ENCODE data around the gene SMR3A.

The SMR3A gene

GRCh38 chr4:70360460-70360859 lies at the start of gene SMR3A:
Gene SMR3A (plus strand): TSS chr4:70360760. CDS start chr4:70362116, 1,356 bp downstream.
- DNase-seq, result no peak

DNA sequence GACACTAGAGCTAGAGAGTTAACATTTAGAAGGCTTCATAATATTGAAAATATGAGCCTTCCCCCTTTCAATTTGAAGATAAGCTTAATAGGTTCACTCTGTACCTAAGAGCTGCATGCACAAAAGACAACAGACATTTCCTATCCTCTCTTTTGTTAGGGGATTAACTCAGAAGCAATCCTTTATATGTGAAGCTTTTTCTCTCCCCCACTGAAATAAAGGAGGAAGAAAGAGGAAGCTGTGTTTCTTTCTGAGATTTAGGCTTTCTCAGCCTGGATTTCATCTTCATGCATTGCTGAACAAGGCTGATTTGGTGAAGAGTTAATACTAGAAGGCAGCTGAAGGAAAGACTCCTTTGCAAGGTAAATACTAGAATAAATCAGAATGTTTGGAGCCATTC lies 46.8 kb upstream of the SMR3A start:
- no peak for DNase-seq

GRCh38 chr4:70315928-70316327 lies 44.6 kb upstream of the SMR3A start:
- no peak for DNase-seq

- no peak for DNase-seq
These were observed 34.5 kb upstream of the SMR3A start for GRCh38 chr4:70326052-70326451.

GRCh38 chr4:70334681-70335080 lies 25.9 kb upstream of the SMR3A start, which contains the start of gene CABS1:
Gene CABS1 (plus strand): TSS chr4:70334981. CDS start chr4:70335040, 59 bp downstream.
- no peak for DNase-seq

GRCh38 chr4:70336043-70336442 lies 24.5 kb upstream of the SMR3A start:
- DNase-seq, result no peak

DNA sequence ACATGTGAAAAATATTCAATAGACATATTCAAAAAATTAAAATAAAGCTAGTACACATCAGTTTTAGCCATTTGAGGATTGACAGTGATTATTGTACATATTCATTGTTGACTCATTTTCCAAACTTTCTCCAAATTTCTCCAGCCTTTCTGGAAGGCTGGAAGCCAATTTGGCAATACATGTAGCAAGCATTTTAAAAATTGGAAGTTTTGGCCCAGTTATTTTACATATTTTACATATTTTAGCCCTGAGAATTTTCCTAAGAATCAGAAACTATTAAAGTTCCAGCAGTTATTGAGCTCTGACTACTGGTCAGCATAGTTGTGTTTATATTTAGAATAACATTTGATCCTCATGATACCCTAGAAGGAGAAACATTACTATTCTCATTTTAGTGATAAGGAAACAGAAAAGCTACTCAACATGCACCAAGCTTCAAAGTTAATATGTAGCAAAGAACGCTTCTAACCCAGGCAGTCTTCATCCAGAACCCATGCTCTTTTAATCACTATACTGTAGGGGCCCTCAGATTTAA lies 22.6 kb upstream of the SMR3A start:
- DNase-seq, result no peak

- no peak for DNase-seq
These were observed 4.4 kb upstream of the SMR3A start for GRCh38 chr4:70356185-70356584.

GRCh38 chr4:70359115-70359661 lies 1.4 kb upstream of the SMR3A start:
- no peak for DNase-seq

DNA sequence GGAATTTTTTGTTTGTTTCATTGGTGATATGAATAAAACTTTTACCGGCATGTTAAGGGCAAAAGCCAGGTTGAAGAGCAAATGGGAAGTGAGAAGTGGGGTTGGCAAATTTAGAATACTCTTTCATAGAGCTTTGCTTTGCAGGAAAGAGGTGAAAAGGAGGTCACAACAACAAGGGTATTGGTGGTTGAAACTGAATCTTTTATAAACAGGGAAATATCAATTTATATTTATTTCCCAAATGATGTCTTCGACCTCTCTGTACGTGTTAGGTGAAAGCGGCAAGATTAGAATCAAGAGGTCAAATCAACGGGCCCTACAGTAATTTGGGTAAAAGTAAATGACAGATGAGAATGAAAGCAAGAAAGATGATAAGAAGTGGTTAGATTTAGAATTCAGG lies 3.4 kb downstream of the SMR3A start:
- DNase-seq, result no peak

DNA sequence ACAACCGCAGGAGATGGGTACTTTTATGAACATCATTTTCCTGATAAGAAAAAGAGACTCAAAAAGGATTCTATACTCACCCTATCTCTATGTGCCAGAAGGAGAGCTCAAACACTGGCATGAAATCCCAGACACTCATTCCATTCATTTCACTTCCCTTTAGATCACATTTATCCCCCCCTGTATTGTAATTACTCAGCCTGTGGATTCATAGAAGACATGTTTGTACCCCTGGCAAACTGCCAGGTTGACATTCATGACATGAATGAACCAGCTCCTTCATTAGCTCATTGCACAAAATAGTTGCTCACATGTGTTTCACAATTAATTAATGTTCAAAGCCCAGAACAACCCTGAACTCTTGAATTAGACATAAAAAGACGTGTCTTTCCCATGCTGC lies 4.9 kb downstream of the SMR3A start:
- DNase-seq, result no peak

GRCh38 chr4:70367813-70368212 lies 7.3 kb downstream of the SMR3A start:
- DNase-seq, result no peak

DNA sequence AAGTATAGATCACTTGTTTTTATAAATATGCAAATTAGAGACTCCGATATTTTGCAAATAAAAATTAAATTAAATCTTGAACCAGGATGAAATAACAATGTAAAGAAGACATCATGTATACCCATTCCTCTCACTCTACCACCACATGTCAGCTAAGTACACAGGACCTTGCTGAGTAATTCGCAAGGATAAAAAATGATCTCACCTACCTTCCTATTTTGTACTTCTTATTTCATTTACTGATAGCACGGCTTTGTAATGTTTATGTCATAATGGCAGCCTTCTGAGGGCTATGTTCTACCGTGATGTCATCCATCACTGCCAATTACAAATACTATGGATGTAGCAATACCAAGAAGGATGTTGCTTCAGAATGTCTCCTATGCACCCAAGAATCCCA lies 11.4 kb downstream of the SMR3A start:
- DNase-seq, result no peak

DNA sequence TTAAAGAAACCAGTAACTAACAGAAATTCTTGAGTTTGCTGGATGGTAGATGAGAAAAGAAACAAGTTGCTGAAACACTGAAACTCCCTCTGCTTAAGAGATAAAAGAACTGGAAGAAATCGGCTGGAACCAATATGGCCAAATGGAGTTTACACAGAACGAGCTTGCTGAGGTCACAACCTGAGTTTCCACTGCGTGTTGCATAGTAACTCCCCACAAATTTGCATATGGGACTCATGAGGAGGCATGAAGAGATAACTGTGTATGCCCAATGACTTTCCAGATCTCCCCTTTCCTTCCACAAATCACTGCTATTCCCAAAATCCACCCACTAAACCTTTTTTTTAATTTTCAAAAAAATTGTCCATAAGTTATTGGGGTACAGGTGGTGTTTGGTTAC lies 12.2 kb downstream of the SMR3A start:
- DNase-seq, result no peak

DNA sequence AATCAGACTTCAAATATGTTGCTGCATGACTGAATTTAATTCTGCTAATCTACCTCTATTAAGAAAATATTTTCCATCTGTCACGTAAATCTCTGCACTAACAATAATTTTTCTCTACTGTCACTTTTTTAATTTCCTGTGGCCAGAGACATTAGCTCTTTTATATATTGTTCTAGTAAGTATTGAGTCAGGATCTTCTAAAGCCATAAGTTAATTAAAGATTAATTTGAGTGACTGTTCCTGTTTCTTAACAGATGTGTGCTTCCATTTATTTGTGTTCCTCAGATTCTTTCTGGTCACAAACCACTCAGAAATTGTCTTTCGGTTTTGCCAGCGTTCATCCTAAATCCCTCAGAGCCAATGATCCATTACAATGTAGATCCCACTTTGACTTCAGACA lies 20.0 kb downstream of the SMR3A start:
- no peak for DNase-seq

DNA sequence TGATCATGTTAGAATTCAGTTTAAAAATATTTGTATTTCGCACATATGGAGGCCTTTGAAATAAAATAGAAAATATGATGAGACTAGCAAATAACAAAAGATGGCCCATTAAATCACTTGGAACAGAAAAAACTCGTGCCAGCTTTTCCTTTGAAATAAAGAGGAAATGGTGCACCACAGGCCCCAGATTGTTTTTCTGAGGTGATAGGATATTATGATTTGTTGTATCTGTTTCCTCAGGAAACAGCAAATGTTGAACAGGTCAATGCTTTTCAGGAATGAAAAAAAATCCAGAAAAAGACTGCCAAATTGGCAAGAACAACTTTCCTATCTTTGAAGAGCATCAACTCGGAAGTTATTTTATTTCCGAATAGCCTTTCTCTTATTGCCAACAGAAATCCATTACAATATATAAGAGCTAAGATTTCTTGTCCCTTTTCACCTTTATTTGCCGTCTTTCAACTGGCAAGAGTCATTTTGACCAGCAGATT lies 22.2 kb downstream of the SMR3A start, which contains the start of gene SMR3B:
Gene SMR3B (plus strand): TSS at position 441 of the 491 bp plus-strand sequence. CDS start 1,380 bp downstream, outside the sequence.
- DNase-seq, result no peak

GRCh38 chr4:70392057-70392776 lies 31.7 kb downstream of the SMR3A start:
- DNase-seq, result no peak

- no peak for DNase-seq
These were observed 37.0 kb downstream of the SMR3A start, which contains the start of gene OPRPN for GRCh38 chr4:70397580-70397979. Gene OPRPN (plus strand): TSS chr4:70397940. CDS start chr4:70399286, 1,346 bp downstream.

DNA sequence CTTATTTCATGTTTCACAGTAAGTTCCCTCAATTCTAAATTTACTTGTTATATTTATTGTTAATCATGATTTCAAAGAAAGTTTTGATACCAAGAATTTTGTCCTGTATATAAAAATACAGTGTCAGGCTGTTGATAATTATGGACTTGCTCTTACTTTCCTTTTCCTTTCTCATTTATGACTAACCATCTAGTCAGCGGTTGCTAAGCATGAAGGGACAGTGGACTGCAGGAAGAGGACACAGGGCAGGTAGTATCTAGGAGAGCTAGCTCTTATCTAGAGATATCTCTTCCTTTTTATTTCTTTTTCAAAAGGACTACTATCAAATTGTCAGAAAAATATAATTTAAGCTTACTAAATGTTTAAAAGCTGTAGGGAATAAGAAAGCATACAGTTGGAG lies 38.8 kb downstream of the SMR3A start:
- no peak for DNase-seq

GRCh38 chr4:70402762-70403161 lies 42.2 kb downstream of the SMR3A start:
- no peak for DNase-seq

- no peak for DNase-seq
These were observed 45.2 kb downstream of the SMR3A start for GRCh38 chr4:70405765-70406164.
